GM23338 (cell line): ENCODE measurements around the gene TM9SF2. TPM values are rescaled to one million over a fixed set of nuclear protein-coding genes. Genes with fewer than 3 reads are reported as not detected.

Source experiments
- ATAC-seq: fragments of 200-7000 bp; cut with Tn5 transposase; 3 replicates; pipeline ENCODE4 v1.9.1; 2020
- DNase-seq: peaks from one replicate; pipeline ENCODE4 v3.0.0-alpha.2; 2015; ENCODE audit warnings: low spot score
- H2AFZ ChIP-seq: fragments of 200-600 bp; sonication (generic); 2 replicates; pipeline ENCODE4 v1.8.0; 2016; ENCODE audit warnings: antibody characterized with exemption, mild to moderate bottlenecking, moderate library complexity
- H3F3A ChIP-seq: fragments of 200-600 bp; sonication (generic); replicated peaks from 2 replicates; pipeline ENCODE4 v1.8.0; 2017; ENCODE audit warnings: antibody characterized with exemption, mixed run types, low read depth
- H3K27ac ChIP-seq: fragments of 200-600 bp; sonication (generic); 2 replicates; pipeline ENCODE4 v1.6.1; 2016; ENCODE audit warnings: low read depth
- H3K27me3 ChIP-seq: fragments of 200-600 bp; sonication (generic); 2 replicates; pipeline ENCODE4 v1.8.0; 2016; ENCODE audit warnings: mild to moderate bottlenecking, mixed run types, moderate library complexity; ENCODE audit not compliant: insufficient read depth
- H3K36me3 ChIP-seq: fragments of 200-600 bp; sonication (generic); 2 replicates; pipeline ENCODE4 v1.8.0; 2016; ENCODE audit warnings: mild to moderate bottlenecking; ENCODE audit not compliant: insufficient read depth
- H3K4me1 ChIP-seq: fragments of 200-600 bp; sonication (generic); 2 replicates; pipeline ENCODE4 v1.8.0; 2016; ENCODE audit warnings: mild to moderate bottlenecking, moderate library complexity; ENCODE audit not compliant: insufficient read depth
- H3K4me2 ChIP-seq: fragments of 200-600 bp; sonication (generic); 2 replicates; pipeline ENCODE4 v1.7.1; 2017; ENCODE audit warnings: mixed run types
- H3K4me3 ChIP-seq: fragments of 200-600 bp; sonication (generic); 2 replicates; pipeline ENCODE4 v1.6.1; 2016; ENCODE audit warnings: mixed run types
- H3K79me2 ChIP-seq: fragments of 200-600 bp; sonication (generic); replicated peaks from 2 replicates; pipeline ENCODE4 v1.8.0; 2017; ENCODE audit warnings: mild to moderate bottlenecking; ENCODE audit not compliant: insufficient read depth
- H3K9me2 ChIP-seq: fragments of 200-600 bp; sonication (generic); 2 replicates; pipeline ENCODE4 v1.8.0; 2017; ENCODE audit not compliant: insufficient read depth
- H4K20me1 ChIP-seq: fragments of 200-600 bp; sonication (generic); replicated peaks from 2 replicates; pipeline ENCODE4 v1.8.0; 2017; ENCODE audit warnings: mild to moderate bottlenecking; ENCODE audit not compliant: insufficient read depth
- H3K27ac Mint-ChIP-seq: 2 replicates; pipeline ENCODE4 v1.8.0; 2020; ENCODE audit warnings: inconsistent platforms, mild to moderate bottlenecking, moderate library complexity, mixed read lengths
- H3K27me3 Mint-ChIP-seq: 3 replicates; pipeline ENCODE4 v1.8.0; 2022; ENCODE audit warnings: low read depth, mild to moderate bottlenecking, moderate library complexity, mixed read lengths, inconsistent platforms; ENCODE audit not compliant: insufficient read depth, poor library complexity
- H3K36me3 Mint-ChIP-seq: 3 replicates; pipeline ENCODE4 v1.8.0; 2021; ENCODE audit warnings: low read depth, mild to moderate bottlenecking, inconsistent platforms, moderate library complexity, mixed read lengths
- H3K4me1 Mint-ChIP-seq: 3 replicates; pipeline ENCODE4 v1.8.0; 2020; ENCODE audit warnings: mild to moderate bottlenecking, inconsistent platforms, mixed read lengths
- H3K4me3 Mint-ChIP-seq: 3 replicates; pipeline ENCODE4 v1.8.0; 2021; ENCODE audit warnings: moderate library complexity, mild to moderate bottlenecking, inconsistent platforms, mixed read lengths
- H3K9me3 Mint-ChIP-seq: 3 replicates; pipeline ENCODE4 v1.8.0; 2020; ENCODE audit warnings: moderate library complexity, mild to moderate bottlenecking, inconsistent platforms, mixed read lengths
- CREB1 ChIP-seq: fragments of 250-450 bp; sonication (Bioruptor Pico); IDR thresholded peaks from 2 replicates; pipeline ENCODE4 v1.5.0; 2020; ENCODE audit warnings: low read depth, mild to moderate bottlenecking, moderate library complexity
- EZH2 ChIP-seq: fragments of 200-600 bp; sonication (generic); IDR thresholded peaks from one replicate; pipeline ENCODE4 v1.8.0; 2017; ENCODE audit warnings: antibody characterized with exemption, mild to moderate bottlenecking, low read depth; ENCODE audit not compliant: unreplicated experiment
- STAT1 ChIP-seq: IDR thresholded peaks from one replicate; pipeline ENCODE4 v1.6.1; 2016; ENCODE audit warnings: antibody characterized with exemption; ENCODE audit not compliant: unreplicated experiment
- ZNF114 ChIP-seq: fragments of 250-450 bp; sonication (Bioruptor Pico); IDR thresholded peaks from 2 replicates; pipeline ENCODE4 v1.5.0; 2020; ENCODE audit warnings: mild to moderate bottlenecking, moderate library complexity
- ZNF331 ChIP-seq: fragments of 250-450 bp; sonication (Bioruptor Pico); IDR thresholded peaks from 2 replicates; pipeline ENCODE4 v1.5.0; 2020; ENCODE audit warnings: low read depth, mild to moderate bottlenecking, moderate library complexity
- polyA plus RNA-seq: library from polyadenylated mRNA; unstranded; fragments of >200 nt; fragmentation: Nextera tagmentation; extraction: Ambion mirVana; gene quantifications from 2 replicates; pipeline ENCODE4 v1.2.1, GENCODE V29; 2016
- total RNA-seq: library from RNA; depleted of rRNA; stranded (reverse); fragments of >200 nt; shearing (Covaris generic); gene quantifications from 2 replicates; pipeline ENCODE4 v1.2.3, GENCODE V29; 2014
- TF ChIP-seq, protein P1 (sequence below): IDR thresholded peaks from 2 replicates; pipeline ENCODE4 v1.6.1; 2016; ENCODE audit warnings: antibody characterized with exemption
- TF ChIP-seq, protein P2 (sequence below): fragments of 250-450 bp; sonication (Bioruptor Pico); IDR thresholded peaks from 2 replicates; pipeline ENCODE4 v1.5.0; 2020; ENCODE audit warnings: mild to moderate bottlenecking, moderate library complexity

Gene TM9SF2
- total and polyA plus RNA-seq, 2 experiments from 2014 or later, result 50.5 to 115 TPM

DNA sequence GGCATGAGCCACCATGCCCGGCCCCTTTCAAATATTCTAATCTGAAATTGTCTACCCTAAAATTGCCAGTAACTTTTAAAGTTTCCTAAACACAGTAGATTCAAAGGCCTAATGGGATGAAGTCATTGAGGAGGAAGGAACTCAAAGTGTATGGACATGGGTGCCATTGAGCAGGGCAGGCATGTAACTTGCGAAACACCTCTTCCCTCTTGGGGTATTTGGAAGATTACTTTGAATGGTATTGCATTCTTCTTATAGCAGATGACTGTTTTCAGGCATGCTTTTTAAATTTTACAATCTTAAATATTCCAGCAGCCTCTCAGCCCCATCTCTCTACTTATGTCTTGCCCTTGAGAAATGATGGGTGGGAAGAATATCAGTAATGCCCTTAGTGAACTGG is 21.0 kb downstream of the TM9SF2 start (continued):
- TF ChIP-seq, protein P1, sequence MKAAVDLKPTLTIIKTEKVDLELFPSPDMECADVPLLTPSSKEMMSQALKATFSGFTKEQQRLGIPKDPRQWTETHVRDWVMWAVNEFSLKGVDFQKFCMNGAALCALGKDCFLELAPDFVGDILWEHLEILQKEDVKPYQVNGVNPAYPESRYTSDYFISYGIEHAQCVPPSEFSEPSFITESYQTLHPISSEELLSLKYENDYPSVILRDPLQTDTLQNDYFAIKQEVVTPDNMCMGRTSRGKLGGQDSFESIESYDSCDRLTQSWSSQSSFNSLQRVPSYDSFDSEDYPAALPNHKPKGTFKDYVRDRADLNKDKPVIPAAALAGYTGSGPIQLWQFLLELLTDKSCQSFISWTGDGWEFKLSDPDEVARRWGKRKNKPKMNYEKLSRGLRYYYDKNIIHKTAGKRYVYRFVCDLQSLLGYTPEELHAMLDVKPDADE, result no peak
- TF ChIP-seq CREB1 (CRISPR knock-in tag), result no peak
- no peak for TF ChIP-seq ZNF331 (CRISPR knock-in tag)
- no peak for TF ChIP-seq EZH2
- no peak for TF ChIP-seq ZNF114 (CRISPR knock-in tag)
- TF ChIP-seq, protein P2, sequence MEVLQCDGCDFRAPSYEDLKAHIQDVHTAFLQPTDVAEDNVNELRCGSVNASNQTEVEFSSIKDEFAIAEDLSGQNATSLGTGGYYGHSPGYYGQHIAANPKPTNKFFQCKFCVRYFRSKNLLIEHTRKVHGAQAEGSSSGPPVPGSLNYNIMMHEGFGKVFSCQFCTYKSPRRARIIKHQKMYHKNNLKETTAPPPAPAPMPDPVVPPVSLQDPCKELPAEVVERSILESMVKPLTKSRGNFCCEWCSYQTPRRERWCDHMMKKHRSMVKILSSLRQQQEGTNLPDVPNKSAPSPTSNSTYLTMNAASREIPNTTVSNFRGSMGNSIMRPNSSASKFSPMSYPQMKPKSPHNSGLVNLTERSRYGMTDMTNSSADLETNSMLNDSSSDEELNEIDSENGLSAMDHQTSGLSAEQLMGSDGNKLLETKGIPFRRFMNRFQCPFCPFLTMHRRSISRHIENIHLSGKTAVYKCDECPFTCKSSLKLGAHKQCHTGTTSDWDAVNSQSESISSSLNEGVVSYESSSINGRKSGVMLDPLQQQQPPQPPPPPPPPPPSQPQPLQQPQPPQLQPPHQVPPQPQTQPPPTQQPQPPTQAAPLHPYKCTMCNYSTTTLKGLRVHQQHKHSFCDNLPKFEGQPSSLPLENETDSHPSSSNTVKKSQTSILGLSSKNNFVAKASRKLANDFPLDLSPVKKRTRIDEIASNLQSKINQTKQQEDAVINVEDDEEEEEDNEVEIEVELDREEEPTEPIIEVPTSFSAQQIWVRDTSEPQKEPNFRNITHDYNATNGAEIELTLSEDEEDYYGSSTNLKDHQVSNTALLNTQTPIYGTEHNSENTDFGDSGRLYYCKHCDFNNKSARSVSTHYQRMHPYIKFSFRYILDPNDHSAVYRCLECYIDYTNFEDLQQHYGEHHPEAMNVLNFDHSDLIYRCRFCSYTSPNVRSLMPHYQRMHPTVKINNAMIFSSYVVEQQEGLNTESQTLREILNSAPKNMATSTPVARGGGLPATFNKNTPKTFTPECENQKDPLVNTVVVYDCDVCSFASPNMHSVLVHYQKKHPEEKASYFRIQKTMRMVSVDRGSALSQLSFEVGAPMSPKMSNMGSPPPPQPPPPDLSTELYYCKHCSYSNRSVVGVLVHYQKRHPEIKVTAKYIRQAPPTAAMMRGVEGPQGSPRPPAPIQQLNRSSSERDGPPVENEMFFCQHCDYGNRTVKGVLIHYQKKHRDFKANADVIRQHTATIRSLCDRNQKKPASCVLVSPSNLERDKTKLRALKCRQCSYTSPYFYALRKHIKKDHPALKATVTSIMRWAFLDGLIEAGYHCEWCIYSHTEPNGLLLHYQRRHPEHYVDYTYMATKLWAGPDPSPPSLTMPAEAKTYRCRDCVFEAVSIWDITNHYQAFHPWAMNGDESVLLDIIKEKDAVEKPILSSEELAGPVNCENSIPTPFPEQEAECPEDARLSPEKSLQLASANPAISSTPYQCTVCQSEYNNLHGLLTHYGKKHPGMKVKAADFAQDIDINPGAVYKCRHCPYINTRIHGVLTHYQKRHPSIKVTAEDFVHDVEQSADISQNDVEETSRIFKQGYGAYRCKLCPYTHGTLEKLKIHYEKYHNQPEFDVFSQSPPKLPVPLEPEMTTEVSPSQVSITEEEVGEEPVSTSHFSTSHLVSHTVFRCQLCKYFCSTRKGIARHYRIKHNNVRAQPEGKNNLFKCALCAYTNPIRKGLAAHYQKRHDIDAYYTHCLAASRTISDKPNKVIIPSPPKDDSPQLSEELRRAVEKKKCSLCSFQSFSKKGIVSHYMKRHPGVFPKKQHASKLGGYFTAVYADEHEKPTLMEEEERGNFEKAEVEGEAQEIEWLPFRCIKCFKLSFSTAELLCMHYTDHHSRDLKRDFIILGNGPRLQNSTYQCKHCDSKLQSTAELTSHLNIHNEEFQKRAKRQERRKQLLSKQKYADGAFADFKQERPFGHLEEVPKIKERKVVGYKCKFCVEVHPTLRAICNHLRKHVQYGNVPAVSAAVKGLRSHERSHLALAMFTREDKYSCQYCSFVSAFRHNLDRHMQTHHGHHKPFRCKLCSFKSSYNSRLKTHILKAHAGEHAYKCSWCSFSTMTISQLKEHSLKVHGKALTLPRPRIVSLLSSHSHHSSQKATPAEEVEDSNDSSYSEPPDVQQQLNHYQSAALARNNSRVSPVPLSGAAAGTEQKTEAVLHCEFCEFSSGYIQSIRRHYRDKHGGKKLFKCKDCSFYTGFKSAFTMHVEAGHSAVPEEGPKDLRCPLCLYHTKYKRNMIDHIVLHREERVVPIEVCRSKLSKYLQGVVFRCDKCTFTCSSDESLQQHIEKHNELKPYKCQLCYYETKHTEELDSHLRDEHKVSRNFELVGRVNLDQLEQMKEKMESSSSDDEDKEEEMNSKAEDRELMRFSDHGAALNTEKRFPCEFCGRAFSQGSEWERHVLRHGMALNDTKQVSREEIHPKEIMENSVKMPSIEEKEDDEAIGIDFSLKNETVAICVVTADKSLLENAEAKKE (CRISPR knock-in tag), result no peak
- no peak for TF ChIP-seq STAT1

DNA sequence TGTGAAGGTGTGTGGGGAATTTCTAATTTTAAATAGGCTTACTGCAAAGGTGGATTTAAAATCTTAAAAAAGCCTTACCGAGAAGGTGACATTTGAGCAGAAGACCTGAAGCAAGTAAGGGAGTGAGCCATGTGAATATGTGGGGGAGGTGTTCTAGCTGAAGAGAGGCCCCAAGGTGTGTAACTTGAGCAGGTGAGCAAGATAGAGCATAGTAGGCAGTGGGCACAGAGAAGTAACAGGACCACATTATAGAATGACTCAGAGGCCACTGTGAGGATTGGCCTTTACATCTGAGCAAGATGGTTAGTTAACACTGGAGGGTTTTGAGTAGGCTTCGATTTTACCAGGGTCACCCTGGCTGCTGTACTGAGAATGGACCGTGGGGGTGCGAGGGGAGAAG is 22.6 kb downstream of the TM9SF2 start:
- Histone ChIP-seq H3K9me2 (no peaks in the 10 kb centered on the region), H3K4me1 (no peaks in the 10 kb centered on the region), H4K20me1 (peaks cover 11% of the 10 kb centered on the region; the same call in 1 of the 2 replicates), H3K4me2 (no peak overlapping the region), H3K79me2 (no peaks in the 10 kb centered on the region), H3K27ac (no peak overlapping the region), H2AFZ (no peak overlapping the region), H3K27me3 (no peaks in the 10 kb centered on the region), H3F3A (0 out of 2 replicates have a peak, but pooled peaks cover 10% of the 10 kb centered on the region), H3K4me3 (no peak overlapping the region), H3K36me3 (peaks cover 21% of the 10 kb centered on the region)
- TF ChIP-seq ZNF331 (CRISPR knock-in tag), result no peak
- no peak for TF ChIP-seq ZNF114 (CRISPR knock-in tag)
- no peak for TF ChIP-seq CREB1 (CRISPR knock-in tag)
- TF ChIP-seq, protein P2 (CRISPR knock-in tag), result no peak
- no peak for TF ChIP-seq EZH2
- peaks cover 37% of the 10 kb centered on the region for H3K36me3 Mint-ChIP-seq
- peaks cover 13% of the 10 kb centered on the region for H3K4me1 Mint-ChIP-seq
- H3K4me3 Mint-ChIP-seq, result no peak overlapping the region
- ATAC-seq, result no peak; the same call in 2 of the 3 replicates
- no peaks in the 10 kb centered on the region for H3K9me3 Mint-ChIP-seq
- H3K27me3 Mint-ChIP-seq, result peaks cover 5% of the 10 kb centered on the region
- DNase-seq, result no peak
- no peak overlapping the region for H3K27ac Mint-ChIP-seq
